Hematopoietic multipotent progenitor cell treated with erythropoietin and hydrocortisone succinate and interleukin-3 and kit ligand, for 6 days (in vitro differentiated cells): Measurements from ENCODE around the gene NEAT1.
A peak's percentile ranks its signal among the peaks of the same experiment; 100 is the strongest.

Experiments
- DNase-seq: peaks from one replicate; pipeline ENCODE4 v3.0.0-alpha.2; 2015

Gene NEAT1

DNA sequence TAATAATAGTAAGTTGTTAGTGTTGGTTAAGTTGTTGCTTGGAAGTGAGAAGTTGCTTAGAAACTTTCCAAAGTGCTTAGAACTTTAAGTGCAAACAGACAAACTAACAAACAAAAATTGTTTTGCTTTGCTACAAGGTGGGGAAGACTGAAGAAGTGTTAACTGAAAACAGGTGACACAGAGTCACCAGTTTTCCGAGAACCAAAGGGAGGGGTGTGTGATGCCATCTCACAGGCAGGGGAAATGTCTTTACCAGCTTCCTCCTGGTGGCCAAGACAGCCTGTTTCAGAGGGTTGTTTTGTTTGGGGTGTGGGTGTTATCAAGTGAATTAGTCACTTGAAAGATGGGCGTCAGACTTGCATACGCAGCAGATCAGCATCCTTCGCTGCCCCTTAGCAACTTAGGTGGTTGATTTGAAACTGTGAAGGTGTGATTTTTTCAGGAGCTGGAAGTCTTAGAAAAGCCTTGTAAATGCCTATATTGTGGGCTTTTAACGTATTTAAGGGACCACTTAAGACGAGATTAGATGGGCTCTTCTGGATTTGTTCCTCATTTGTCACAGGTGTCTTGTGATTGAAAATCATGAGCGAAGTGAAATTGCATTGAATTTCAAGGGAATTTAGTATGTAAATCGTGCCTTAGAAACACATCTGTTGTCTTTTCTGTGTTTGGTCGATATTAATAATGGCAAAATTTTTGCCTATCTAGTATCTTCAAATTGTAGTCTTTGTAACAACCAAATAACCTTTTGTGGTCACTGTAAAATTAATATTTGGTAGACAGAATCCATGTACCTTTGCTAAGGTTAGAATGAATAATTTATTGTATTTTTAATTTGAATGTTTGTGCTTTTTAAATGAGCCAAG is 2.7 kb downstream of the NEAT1 start:
- peak; percentile 91 for DNase-seq

DNA sequence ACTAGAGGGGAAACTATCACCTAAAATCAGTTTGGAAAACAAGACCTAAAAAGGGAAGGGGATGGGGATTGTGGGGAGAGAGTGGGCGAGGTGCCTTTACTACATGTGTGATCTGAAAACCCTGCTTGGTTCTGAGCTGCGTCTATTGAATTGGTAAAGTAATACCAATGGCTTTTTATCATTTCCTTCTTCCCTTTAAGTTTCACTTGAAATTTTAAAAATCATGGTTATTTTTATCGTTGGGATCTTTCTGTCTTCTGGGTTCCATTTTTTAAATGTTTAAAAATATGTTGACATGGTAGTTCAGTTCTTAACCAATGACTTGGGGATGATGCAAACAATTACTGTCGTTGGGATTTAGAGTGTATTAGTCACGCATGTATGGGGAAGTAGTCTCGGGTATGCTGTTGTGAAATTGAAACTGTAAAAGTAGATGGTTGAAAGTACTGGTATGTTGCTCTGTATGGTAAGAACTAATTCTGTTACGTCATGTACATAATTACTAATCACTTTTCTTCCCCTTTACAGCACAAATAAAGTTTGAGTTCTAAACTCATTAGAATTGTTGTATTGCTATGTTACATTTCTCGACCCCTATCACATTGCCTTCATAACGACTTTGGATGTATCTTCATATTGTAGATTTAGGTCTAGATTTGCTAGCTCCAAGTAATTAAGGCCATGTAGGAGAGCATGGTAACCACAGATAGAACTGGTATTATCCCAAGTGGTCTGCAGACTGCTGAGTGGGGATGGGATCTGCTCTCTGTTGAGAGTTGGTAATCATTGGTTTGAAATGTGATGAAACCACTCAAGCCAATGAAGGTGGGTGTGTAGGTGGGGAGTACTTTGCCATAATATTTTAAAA is 3.6 kb downstream of the NEAT1 start:
- DNase-seq, result peak; percentile 85

DNA sequence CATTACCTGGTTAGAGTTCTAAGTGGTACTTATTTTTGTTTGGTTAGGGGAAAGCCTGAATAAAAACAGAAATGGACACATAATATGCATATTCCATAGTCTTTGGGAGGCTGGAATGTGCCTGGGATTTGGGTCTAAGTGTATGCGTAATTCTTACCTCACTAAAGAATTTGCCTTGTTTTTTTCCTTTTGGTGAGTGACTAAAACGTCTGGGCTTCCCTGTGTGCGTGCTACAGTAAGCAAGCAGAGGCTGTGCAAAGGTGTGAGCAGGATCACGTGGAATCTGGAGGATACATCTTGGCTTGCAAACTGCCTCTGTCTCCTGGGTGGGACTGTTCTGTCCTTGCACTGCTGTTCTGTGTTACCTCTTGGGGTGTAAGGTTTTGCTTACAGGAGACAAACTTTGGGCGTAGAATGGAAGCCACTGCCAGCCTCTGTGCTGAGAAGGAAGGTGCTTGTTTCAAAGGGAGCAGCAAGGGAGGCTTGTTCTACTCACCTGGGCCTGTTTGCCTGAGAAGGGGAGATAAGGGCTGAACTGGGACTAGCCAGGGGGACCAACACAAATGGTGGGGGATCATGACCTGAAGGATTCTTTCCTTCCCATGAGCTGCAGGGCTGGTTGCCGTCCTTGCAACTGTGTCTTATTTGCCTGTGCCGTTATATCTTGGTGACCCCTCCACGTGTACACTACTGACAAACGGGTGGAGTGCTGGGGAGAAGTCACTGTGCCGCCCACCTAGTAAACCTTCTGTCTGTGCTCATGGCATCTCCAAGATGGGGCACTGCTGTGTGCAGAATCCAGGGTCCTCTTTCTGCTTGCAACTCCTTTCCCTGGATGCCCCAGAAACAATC is 4.5 kb downstream of the NEAT1 start:
- DNase-seq, result peak; percentile 79

DNA sequence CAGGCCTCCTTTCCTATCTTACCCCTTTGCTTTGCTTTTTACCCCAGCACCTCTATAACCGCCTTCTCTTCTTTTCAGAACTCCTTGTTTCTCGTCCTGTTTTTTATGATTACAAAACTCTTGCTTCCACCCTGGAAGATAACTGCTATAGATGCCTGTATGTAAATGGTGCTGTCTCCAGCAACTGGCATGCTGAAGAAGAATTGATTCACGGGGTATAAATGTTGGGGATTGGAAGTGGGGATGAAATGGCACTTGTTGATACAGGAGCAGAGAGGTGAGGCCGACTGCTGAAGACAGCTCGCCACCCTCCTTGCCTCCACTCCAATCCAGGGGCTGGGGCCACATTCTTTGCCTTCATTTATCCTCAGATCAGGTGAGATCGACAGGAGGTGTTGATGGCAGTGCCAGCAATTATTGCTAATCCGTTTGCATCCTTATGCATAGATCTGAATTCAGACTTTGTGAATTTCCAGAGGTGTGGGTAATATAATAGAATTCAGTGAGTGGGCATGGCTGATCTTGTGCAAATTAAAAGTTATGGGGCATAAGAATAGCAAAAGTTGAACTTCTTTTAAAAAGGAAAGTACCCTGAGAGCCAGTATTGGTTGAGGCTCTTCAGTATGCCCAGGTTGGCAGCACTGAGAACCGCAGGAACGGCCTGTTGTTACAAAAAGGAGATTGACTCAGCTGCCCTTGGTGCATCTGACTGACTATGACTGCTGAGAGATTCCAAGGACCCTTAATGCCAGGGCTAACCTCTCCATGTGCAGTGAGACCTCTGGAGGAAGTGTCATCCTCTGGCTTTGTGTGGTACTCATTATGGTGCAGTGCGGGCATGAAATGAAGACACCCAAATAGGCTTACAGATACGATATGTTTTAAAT is 5.3 kb downstream of the NEAT1 start:
- DNase-seq, result peak; percentile 71

DNA sequence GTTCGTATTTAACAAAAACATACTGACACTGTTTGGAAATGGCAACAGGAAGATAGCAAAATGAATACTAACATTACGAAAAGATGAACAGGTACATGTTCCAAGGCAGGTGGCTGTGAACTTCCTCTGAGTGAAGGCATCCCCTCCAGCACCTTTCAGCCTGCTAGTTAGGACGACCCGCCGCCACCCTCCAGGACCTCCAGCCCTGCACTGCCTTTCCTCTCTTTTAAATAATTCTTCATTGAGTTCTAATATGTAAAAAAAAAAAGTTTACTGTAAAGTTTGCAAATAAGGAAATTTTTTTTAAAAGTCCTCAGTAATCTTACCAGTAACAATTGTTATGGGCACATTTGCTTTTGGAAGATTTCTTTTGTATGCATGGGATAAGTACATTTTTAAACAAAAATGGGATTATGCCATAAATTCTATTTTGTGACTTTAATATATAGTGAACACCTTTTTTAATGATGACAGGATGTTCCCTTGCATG is 6.0 kb downstream of the NEAT1 start:
- no peak for DNase-seq

DNA sequence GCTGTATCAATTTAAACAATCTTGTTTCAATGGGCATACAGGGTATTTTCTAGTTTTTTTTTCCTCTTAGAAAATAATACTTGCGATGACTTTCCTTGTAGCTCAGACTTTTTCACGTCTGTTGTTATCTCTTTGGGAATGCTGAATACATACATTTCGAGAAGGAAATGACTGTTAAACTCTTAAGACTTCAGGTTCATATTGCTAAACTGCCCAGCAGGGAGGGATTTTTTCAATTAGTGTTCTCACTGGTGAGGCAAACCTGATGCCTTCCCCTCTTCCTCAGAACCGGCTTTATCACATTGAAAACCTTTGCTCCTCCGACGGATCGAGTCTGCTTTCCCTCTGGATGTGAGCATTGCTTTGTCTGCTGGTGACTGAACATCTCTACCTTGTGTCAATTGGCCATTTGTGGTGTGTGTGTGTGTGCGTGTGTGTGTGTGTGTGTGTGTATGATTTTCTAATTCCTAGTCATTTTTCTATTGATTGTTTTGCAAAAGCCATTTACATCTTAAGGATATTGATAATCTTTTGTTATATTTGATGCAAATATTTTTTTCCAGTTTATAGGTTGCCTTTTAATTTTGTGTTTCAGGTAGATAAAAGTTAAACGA is 6.6 kb downstream of the NEAT1 start:
- peak; percentile 64 for DNase-seq

DNA sequence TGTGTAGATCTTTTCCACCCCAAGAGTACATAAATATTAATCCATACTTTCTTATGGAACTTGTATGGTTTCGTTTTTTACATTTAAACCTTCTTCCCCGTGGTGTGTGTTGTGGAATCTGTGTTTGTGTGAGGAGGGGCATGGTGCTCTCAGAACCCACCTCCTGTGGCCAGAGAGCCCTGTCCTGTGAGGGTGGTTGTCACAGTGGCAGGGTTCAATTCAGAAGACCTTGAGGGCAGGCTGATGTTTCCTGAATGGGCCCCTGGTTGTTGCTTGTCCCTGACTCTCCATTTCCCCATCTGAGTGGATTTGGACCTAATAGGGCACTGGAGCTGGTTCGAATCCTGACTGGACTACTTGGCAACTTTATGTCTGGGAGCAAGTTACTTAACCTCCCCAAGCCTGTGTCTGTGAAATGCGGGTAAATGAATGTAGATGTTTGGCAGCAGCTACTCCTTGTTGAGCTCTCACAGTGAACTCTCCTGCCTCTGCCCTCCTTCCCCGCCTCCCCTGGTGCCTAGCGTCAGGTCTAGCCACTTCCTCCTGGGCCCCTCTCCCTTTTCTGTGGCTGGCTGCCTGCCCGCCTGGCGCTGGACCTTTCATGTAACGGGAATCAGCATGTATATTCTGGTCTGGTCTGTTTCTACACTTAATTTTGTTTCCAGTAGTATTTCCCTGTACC is 7.3 kb downstream of the NEAT1 start:
- peak; percentile 72 for DNase-seq

DNA sequence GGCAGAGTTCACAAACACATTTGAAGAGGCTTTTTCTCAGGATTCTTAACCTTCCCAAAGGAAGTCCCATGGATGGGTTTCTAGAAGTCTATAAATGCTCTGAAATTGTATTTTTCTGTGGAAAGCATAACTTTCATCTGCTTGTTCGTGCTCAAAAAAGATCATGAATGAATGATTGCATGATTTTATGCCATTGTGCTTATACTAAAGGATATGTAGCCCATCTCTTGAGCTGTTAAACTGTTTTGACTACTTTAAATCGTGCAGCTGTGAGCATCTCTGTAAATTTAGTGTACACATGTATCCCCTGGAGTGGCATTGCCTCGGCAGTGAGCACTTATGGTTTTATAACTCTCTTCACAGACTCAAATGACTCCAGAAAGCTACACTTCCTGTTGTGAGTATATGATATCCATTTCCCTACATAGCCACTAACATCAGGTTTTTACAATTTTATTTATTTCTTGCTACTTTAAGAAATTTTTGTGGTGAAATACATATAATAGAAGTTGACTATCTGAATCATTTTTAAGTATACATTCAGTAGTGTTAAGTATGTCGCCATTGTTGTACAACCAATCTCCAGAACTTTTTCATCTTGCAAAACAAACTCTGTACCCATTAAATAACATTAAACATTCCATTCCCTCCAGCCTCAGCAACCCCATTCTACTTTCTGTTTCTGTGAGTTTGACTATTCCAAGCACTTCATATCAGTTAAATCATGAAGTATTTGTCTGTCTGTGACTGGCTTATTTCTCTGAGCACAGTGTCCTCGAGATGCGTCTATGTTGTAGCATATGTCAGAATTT is 8.0 kb downstream of the NEAT1 start:
- DNase-seq, result peak; percentile 47

DNA sequence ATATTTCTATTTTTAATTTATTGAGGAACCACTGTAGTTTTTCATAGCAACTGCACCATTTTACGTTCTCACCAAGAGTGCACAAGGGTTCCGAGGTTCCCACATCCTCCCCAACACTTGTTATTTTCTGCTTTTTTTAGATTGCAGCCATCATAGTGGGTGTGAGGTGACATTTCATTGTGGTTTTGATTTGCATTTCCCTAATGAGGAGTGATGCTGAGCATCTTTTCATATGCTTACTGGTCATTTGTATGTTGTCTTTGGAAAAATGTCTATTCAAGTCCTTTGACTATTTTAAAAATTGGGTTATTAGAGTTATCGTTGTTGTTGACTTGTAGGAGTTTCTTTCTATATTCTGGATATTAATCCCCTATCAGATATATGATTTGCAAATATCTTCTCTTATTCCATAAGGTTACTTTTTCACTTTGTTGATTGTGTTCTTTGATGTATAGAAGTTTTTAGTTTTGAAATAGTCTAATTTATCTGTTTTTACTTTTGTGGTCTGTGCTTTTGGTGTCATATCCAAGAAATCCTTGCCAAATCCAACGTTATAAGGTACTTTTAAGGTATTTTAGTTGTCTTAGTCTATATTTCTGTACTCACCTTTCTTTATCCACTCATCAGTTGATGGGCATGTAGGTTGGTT is 9.0 kb downstream of the NEAT1 start:
- DNase-seq, result peak; percentile 9

DNA sequence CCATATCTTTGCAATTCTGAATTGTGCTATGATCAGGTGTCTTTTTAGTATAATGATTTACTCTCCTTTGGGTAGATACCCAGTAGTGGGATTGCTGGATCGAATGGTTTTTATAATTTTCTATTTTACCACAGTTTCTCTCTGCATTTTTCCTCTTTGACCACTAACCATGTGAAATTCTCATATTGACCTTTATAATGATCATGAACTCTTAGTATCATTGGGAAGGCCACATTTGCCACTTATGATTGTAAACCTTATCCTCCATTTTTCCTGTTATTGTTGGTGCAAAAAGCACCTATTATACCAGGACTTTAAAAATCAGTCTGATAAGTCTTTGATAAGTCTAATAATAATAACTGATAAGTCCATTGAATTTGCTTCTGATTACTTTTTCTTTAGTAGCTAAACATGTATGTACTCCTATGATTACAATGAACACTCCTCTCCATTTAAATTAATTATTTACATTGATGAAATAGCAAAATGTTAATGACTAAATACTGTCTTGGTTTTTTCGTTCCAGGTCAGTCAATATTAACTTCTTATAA is 9.6 kb downstream of the NEAT1 start:
- DNase-seq, result peak; percentile 1

DNA sequence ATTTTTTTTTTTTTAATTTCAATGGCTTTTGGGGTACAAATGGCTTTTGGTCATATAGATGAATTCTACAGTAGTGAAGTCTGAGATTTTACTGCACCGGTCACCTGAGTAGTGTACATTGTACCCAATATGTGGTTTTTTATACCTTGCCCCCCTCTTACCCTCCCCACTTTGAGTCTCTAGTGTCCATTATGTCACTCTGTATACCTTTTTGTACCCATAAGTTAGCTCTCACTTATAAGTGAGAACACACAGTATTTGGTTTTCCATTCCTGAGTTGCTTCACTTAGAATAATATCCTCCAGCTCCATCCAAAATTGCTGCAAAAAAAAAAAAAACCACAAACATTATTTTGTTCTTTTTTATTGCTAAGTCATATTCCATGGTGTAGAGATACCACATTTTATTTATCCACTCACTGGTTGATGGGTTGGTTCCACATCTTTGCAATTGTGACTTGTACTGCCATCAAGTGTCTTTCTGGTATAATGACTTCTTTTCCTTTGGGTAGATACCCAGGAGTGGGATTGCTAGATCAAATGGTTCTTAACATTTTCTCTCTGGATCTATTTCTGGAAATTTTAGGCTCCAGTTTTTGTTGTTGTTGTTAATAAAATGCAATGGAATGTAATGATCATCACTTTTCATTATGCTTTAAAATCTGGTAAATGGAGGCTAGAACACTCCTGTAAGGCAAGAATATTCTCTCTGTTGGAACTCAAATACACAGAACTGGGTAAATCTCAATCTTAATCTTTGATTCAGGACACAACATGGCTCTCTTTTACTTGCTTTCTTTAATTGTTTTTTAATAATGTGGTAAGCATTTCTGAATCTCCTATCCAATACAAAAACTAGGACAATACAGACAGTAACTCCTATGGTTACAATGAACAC is 10.3 kb downstream of the NEAT1 start:
- DNase-seq, result peak; percentile 83

DNA sequence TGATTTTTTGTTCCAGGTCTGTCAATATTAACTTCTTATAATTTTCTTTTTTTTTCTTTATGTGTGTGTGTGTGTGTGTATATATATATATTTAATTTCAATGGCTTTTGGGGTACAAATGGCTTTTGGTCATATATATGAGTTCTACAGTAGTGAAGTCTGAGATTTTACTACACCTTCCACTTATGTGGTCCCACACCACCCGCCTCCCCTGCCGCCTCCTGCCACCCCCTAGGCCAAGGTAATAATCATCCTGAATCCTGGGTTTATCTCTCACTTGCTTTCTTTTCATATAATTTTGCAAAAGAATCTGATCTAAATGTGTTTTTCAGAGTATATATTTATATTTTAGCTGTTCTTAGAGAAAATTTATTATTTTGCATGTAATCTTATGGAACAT is 11.1 kb downstream of the NEAT1 start:
- DNase-seq, result no peak

DNA sequence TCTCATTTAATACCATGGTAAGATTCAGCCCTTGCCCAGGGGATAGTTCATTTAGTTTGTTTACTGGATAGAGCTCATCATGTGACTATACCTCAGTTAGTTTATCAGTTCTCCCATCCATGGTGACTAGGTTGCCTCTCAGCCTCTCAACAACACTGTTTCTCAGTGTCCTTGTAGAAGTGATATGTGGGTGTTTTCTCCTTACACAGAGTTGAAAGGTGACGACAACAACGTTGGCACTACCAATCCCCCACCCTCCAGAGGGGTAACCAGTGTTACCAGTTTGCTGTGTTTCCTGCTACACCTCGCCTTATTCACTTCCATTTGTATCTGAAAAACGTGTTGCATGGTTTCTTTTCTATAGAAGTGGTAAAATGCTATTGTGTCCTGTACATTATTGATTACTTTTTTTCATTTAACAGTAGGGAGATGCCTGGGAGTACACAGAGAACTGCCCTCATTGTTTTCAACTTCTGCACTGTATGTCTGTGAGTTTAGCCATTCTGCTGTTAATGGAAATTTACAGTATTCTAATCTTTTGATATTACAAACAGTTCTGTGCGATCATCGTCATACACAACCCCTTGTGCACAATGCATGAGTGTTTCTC is 11.6 kb downstream of the NEAT1 start:
- no peak for DNase-seq

DNA sequence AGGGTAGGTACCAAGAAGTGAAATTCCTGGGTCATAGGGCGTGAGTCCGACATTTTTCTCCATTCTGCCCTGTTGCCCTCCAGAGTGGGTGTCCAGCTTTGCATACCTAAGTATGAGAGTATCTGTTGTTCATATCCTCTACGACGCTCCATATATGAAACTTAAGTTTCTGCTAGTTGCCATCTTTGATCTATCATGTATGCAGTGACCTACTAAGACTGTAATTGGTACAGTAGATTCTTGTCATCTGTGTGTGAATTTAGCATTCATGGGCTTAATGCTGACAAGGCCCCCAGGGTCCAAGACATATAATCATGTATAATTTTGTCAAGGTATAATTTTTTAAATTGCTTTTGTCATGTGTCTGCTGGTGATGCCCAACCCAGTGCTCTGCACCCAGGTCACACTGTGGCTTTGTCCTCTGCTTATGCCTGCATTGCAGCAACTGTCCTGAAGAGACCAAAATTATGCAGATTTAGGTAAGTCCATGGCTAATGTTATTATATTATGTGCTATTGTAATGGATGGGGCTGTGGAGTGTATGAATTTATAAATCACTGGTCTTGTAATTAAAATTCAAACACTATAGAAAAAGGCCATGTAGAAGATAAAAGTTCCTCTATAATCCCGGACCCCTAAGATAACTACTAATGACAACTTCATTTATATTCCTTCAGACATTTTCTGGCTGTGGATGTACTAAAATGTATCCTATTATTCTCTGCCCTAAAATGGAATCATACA is 12.2 kb downstream of the NEAT1 start:
- no peak for DNase-seq

DNA sequence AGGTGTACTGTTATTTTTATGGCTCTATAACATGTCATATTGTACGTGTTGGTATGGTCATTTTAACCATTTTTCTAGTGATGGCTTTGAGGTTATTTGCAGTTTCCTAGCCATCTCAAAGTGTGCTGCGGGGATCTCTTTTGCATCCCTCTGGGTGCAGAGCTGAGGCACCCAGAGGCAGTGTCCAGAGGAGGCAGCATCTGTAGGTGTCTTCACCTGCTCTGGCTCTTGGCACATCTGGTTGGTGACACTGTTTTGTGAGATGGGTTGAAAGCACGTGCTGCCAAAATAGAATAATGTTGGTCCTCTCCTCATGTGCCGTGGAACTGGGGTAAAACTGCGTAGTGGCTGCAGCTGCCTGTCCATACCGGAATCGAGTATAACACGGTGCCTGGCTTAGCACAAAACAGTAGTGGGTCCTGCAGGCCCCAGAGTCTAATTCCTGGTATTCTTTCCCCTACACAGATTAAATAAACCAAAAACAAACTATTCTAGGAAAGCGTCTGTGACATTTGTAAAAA is 12.9 kb downstream of the NEAT1 start:
- DNase-seq, result no peak

DNA sequence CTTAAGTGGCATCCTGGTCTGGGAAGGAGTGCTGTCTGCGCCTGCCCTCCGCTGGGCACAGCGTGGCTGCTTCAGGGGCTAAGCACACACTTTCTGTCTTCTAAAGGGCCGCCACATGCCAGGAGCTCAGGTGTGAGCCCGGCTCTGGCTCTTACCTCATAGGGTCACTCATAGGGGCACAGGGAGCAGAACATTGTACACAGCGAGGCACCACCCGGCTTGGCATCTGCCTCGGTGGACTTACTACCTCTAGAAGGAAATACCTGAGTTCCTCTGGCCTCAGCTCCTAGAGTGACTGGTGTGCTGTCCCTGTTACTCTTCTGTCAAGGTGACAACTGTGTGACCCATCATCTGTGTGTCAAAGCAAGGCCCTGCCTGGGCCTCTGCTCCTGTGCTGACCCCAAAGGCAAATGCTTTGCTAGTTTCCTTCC is 13.4 kb downstream of the NEAT1 start:
- no peak for DNase-seq
